Activated naive CD8-positive, alpha-beta T cell (primary cell): ENCODE results near the gene ETV7.
A peak's percentile ranks its signal among the peaks of the same experiment; 100 is the strongest.
"Not testable (repeated sequence)": the region's sequence is repeated elsewhere in the genome, so short reads cannot be mapped to it uniquely, and the experiment has no call there.

Experiments used
- H3K27ac Mint-ChIP-seq: one replicate; pipeline ENCODE4 v1.8.0; 2021; ENCODE audit warnings: mixed read lengths
- H3K27me3 Mint-ChIP-seq: one replicate; pipeline ENCODE4 v1.8.0; 2021; ENCODE audit warnings: mixed read lengths
- H3K36me3 Mint-ChIP-seq: one replicate; pipeline ENCODE4 v1.8.0; 2021; ENCODE audit warnings: mixed read lengths
- H3K4me1 Mint-ChIP-seq: one replicate; pipeline ENCODE4 v1.8.0; 2021; ENCODE audit warnings: low read depth, mixed read lengths
- H3K4me3 Mint-ChIP-seq: one replicate; pipeline ENCODE4 v1.8.0; 2021; ENCODE audit warnings: mild to moderate bottlenecking, mixed read lengths
- H3K9me3 Mint-ChIP-seq: one replicate; pipeline ENCODE4 v1.8.0; 2021; ENCODE audit warnings: low read depth, mixed read lengths

The ETV7 gene

DNA sequence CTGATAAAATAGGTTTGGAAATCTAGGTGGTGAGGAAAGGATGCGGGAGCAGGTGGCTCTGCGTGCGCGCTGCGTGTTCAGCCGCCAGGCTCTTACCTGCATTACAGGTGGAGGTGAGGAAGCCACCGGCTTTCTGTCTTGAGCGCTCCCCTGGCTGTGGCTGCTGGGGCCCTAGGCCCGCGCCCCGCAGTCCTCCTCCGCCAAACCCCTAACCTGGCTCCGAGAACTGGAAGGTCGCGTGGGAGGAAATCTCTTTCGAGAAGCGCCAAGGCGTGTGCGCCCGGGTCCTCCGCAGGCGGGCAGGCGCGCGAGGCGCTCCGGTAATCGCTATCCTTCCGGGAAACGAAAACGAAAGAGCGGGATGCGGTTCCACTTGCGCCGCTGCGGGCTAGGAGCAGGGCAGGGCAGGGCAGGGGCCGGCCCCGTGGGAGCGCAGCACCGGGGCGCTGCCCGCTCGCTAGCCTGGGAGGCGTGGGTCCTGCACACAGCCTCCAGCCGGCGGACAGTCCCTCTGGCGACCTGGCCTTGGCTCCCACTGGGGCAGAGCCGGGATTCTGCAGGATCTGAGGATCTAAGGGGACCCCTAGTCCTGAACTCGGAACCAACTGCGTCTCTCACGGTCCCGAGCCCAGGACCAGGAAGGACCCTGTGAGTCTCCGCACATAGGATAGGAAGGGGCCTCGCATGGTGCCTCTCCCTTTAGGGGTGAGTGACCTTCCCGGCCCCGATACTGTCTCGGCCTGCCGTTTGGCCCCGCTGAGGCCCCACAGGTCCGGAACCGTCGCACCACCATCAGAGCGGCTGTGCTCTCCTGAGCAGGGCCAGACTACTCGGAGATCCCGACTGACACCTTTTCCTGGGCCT is at the start of gene ETV7:
ETV7 (minus strand) TSS at position 230 of the 864 bp plus-strand sequence; CDS start at position 102, 128 bp downstream.
- no peaks in the 10 kb centered on the region for H3K36me3 Mint-ChIP-seq
- peak within 1 kb of the TSS; percentile 83 for H3K27ac Mint-ChIP-seq
- peaks cover 25% of the 10 kb centered on the region for H3K4me1 Mint-ChIP-seq
- H3K27me3 Mint-ChIP-seq, result peaks cover 14% of the 10 kb centered on the region
- peak within 1 kb of the TSS; percentile 87 for H3K4me3 Mint-ChIP-seq
- no peaks in the 10 kb centered on the region for H3K9me3 Mint-ChIP-seq

DNA sequence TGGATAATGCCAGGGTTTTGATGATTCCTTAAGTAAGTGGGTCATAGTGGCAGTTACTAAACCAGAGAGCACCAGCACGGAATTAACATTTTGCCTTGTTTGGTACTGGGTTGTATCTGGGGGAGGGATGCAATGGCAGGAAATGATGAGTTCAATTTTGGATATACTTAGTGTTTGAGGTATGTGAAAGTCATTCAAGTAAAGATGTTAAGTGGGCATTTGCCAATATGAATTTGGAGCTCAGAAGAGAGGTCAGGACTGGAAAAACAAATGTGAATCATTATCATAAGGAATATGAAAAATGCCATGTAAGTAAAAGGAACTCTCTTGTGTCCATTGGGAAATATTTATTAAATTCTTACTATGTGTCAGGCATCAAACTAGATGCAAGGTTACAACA is 49.0 kb upstream of the ETV7 start:
- H3K27me3 Mint-ChIP-seq, result no peaks in the 10 kb centered on the region
- peaks cover 9% of the 10 kb centered on the region for H3K4me1 Mint-ChIP-seq
- no peak overlapping the region for H3K27ac Mint-ChIP-seq
- H3K9me3 Mint-ChIP-seq, result no peaks in the 10 kb centered on the region
- no peak overlapping the region for H3K4me3 Mint-ChIP-seq
- no peaks in the 10 kb centered on the region for H3K36me3 Mint-ChIP-seq

DNA sequence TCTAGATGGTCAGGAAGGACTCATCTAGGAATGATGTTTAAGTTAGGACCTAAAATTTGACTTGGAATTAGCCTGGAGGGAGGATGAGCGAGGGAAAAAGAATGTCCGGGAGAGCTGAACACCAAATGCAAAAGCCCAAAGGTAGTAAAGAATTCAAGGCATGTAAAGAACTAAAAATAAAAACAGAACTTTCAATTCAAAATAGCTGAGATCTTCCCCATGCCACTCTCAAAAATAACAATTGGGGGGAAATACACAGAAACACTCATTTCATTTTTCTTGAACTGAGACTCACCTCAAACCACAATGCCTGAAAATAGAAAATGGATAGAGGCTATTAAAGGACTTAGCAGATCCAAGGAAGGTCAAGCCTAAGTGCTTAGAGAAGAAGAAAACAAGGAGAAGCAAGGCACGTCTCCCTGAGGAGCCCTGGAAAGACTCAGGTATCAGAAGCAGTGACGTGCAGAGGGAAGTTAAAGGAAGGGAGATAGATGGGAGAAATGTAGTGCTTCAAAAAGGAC is 44.7 kb upstream of the ETV7 start:
- Mint-ChIP-seq H3K36me3 (no peaks in the 10 kb centered on the region), H3K4me3 (no peak overlapping the region), H3K27ac (no peak overlapping the region), H3K27me3 (no peaks in the 10 kb centered on the region), H3K9me3 (no peaks in the 10 kb centered on the region), H3K4me1 (no peaks in the 10 kb centered on the region)

DNA sequence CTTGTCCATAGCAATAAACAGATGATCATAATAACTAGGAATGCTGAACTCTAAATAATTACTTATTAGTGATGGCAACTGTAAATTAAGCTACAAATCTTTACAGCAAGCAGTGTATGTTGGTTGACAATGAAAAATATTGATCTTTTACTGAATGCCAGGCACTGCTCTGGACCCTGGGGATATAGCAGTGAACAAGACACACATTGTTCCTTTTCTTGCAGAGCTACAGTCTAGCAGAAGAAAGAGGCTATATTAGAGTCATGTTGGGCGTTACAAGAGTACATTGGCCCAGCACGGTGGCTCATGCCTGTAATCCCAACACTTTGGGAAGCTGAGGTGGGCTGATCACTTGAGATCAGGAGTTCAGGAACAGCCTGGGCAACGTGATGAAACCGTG is 43.7 kb upstream of the ETV7 start:
- Mint-ChIP-seq H3K4me3 (no peak overlapping the region), H3K4me1 (no peaks in the 10 kb centered on the region), H3K27me3 (no peaks in the 10 kb centered on the region), H3K36me3 (no peaks in the 10 kb centered on the region), H3K27ac (no peak overlapping the region), H3K9me3 (no peaks in the 10 kb centered on the region)

DNA sequence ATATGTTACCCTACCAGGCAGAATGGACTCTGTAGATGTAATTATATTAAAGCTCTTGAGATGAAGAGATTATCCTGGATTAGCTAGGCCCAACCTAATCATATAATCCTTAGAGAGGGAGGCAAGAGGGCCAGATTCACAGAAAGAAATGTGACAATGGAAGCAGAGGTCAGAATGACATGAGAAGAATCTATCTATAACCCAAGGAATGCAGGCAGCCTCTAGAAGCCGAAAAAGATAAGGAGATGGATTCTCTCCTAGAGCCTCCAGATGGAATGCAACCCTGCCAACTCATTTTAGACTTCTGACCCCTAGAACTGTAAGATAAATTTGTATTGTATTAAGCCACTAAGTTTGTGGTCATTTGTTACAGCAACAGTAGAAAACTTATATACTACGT is 42.9 kb upstream of the ETV7 start:
- no peak overlapping the region for H3K27ac Mint-ChIP-seq
- H3K9me3 Mint-ChIP-seq, result no peaks in the 10 kb centered on the region
- no peaks in the 10 kb centered on the region for H3K4me1 Mint-ChIP-seq
- H3K27me3 Mint-ChIP-seq, result no peaks in the 10 kb centered on the region
- no peak overlapping the region for H3K4me3 Mint-ChIP-seq
- no peaks in the 10 kb centered on the region for H3K36me3 Mint-ChIP-seq

DNA sequence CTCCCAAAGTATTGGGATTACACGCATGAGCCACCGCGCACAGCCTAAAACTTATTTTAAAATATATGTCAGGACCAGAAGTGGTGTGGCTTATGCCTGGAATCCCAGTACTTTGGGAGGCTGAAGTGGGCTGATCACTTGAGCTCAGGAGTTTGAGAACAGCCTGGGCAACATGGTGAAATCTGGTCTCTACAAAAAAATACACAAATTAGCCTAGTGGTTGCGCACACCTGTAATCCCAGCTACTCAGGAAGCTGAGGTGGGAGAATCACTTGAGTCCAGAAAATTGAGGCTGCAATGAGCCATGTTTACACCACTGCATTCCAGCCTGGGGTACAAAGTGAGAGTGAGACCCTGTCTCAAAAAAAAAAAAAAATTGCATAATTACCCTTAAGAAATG is 41.4 kb upstream of the ETV7 start:
- no peaks in the 10 kb centered on the region for H3K36me3 Mint-ChIP-seq
- H3K27me3 Mint-ChIP-seq, result no peaks in the 10 kb centered on the region
- peaks cover 3% of the 10 kb centered on the region for H3K4me1 Mint-ChIP-seq
- no peaks in the 10 kb centered on the region for H3K9me3 Mint-ChIP-seq
- no peak overlapping the region for H3K4me3 Mint-ChIP-seq
- no peak overlapping the region for H3K27ac Mint-ChIP-seq

DNA sequence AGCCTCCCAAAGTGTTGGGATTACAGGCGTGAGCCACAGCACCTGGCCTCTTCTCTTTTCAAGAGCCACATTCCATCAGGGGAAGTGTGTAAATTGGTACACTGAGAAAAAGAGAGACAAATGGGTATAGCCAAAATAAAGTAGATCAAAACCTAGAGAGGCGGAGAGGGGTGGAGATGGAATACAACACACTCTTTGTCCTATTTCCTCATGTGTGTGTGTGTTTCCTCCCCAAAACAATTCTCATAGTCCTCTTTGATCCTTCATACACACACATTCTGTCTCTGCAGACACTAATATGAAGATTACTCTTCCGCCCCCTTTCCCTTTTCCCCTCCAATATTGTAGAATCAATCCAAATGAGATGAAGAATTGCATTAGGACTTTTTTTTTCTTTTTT is 39.2 kb upstream of the ETV7 start:
- H3K36me3 Mint-ChIP-seq, result no peaks in the 10 kb centered on the region
- H3K9me3 Mint-ChIP-seq, result no peaks in the 10 kb centered on the region
- no peak overlapping the region for H3K4me3 Mint-ChIP-seq
- no peaks in the 10 kb centered on the region for H3K27me3 Mint-ChIP-seq
- peaks cover 17% of the 10 kb centered on the region for H3K4me1 Mint-ChIP-seq
- H3K27ac Mint-ChIP-seq, result no peak overlapping the region

DNA sequence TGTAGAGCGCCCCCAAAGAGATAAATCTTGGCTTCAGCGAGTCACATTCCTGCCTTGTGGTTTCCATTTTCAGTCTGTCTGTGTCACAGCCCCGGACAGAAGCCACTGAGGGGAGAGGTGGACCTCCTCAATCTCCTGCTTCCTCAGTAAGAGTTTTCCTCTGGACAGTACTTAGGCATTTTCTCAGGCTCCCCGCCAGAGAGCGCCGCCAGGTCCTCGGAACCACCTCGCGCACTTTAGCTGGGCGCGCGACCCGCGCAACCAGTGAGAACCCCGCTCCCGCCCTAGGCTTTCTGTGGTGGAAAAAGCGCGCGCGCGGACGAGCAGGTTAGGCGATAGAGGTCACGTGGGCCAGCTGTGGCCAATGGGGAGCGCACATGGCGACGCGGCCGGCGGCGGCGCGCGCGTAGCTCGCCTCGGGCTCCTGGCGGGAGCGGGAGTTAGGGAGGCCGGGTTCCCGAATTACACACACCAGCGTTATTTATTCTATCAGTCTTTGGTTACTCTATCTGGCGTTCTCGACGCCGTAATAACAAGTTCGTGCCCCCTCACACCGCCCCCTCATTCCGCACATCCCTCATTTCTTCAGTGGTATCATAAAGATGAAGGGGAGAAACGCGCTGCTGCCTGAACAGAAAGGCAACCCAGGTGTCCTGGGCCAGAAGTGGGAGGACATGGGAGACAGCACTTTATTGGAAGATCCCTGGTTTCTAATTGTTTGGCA is 35.8 kb upstream of the ETV7 start:
- peak overlapping the region; percentile 91 for H3K4me3 Mint-ChIP-seq
- H3K36me3 Mint-ChIP-seq, result no peaks in the 10 kb centered on the region
- no peaks in the 10 kb centered on the region for H3K27me3 Mint-ChIP-seq
- peaks cover 17% of the 10 kb centered on the region for H3K4me1 Mint-ChIP-seq
- H3K27ac Mint-ChIP-seq, result peak overlapping the region; percentile 92
- no peaks in the 10 kb centered on the region for H3K9me3 Mint-ChIP-seq

DNA sequence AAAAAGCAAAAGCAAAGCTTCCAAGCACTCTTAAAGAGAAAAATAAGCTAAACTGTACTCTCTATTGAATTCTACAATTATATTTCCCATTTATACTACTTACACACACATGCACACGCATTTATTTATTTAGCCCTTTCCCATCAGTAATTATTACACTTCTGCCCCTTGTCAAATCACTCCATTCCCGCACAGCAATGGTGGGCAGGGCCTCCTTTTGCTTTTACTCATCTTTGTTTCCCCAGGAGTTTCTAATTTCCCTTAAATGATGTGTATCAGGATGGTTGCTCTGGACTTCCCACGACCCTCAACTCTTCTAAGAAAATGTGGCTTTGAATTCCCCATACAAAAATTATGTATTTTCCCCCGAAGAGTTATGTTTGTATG is 35.2 kb upstream of the ETV7 start:
- Mint-ChIP-seq H3K4me1 (peaks cover 17% of the 10 kb centered on the region), H3K36me3 (no peaks in the 10 kb centered on the region), H3K4me3 (peak overlapping the region; percentile 91), H3K27me3 (no peaks in the 10 kb centered on the region), H3K9me3 (no peaks in the 10 kb centered on the region), H3K27ac (peak overlapping the region; percentile 92)

DNA sequence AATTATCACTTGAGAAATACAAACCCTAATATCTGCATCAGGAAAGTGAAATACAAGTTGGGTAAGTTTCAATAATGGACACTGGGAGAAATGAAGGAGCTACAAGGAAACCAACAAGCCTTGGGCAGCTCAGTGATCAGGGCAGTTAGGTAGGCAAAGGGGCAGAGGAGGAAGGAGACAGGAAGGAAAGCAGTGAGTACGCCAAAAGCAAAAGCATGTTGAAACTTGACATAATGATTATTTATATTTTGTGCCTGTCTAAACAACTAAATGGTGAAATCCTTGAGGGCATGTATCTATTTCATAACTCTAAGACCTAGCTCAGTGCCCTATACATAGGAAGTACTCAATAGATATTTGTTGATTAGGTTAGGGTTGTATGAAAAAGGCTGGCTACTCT is 31.8 kb upstream of the ETV7 start:
- H3K27ac Mint-ChIP-seq, result no peak overlapping the region

DNA sequence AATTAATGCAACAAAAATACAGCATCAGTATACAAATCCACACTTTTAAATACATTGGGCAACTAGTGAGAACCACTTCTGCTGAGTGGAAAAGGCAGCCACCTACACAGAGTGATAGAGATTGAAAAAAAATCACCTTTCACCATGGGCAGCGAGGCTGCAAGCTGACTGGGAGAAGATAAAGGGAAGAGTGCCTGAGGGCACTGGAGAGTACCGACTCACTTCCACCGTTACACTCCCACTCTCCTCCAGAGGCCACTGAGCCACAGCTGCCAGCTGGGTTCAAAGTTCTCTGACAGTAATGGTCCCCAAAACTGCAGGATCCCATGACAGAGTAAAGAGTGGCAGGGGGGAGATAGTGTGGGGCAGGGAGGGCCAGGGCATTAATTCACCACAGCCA is 31.1 kb upstream of the ETV7 start:
- H3K4me3 Mint-ChIP-seq, result no peak overlapping the region
- no peaks in the 10 kb centered on the region for H3K36me3 Mint-ChIP-seq
- peaks cover 10% of the 10 kb centered on the region for H3K4me1 Mint-ChIP-seq
- H3K27ac Mint-ChIP-seq, result no peak overlapping the region
- H3K27me3 Mint-ChIP-seq, result no peaks in the 10 kb centered on the region
- no peaks in the 10 kb centered on the region for H3K9me3 Mint-ChIP-seq

More for the DNA sequence above, 31.8 kb upstream of the ETV7 start:
- no peaks in the 10 kb centered on the region for H3K36me3 Mint-ChIP-seq
- no peaks in the 10 kb centered on the region for H3K9me3 Mint-ChIP-seq
- H3K4me1 Mint-ChIP-seq, result peaks cover 14% of the 10 kb centered on the region
- no peaks in the 10 kb centered on the region for H3K27me3 Mint-ChIP-seq
- no peak overlapping the region for H3K4me3 Mint-ChIP-seq

DNA sequence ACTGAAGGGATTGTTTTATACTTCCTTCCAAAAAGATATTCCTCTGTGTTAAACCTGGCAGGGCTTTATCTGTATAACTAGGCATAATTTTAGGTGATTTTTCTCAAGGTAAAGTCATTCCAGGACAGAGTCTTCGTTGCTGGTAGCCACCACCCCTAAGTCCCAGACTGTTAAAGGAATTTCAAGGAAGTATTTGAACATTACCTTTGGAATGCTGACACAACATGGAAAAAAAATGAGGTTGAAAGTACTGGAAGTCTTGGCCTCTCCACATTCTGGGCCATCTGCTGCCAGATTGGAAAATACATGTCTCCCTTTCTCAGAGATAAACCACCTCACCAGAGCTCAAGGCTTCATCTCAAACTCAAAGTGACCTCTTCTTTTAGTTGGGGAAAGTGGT is 27.0 kb upstream of the ETV7 start:
- Mint-ChIP-seq H3K4me1 (no peaks in the 10 kb centered on the region), H3K9me3 (peaks cover 4% of the 10 kb centered on the region), H3K27ac (no peak overlapping the region), H3K36me3 (peaks cover 3% of the 10 kb centered on the region), H3K27me3 (no peaks in the 10 kb centered on the region), H3K4me3 (no peak overlapping the region)

DNA sequence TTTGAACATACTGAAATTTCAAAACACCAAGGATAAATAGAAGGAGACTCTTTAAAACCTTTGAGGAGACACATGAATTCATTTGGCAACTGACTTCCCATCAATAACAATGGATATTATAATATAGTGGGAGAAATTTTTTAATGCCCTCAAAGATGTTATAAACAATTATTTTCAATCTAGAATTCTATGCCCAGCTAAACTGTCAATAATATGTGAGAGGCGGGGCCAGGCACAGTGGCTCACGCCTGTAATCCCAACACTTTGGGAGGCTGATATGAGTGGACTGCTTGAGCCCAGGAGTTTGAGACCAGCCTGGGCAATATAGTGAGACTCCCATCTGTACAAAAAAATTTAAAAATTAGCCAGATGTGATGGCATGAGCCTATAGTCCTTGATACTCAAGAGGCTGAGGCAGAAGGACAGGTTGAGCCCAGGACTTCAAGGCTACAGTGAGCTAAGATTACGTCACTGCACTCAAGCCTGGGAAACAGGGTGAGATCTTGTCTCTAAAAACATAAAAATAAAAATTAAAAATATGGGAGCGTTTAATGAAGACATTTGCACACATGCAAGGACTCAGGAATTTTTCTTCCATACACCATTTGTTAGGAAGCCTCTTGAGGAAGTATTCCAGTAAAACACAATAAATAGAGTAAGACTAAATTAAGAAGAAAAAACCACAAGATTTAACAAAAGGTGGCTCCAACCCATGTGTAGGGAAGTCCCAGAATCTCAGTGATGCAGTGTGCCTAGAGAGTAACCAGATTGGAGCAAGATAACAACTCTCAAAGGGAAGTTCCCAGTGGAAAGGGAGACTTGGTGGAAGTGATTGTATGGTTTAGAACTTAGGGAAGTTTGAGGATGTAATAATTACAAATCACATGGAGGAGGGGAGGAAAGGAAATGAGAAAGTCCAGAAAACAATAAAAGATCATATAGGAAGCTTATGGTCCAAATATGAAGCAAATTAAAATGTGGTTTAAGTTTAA is 26.3 kb upstream of the ETV7 start:
- H3K9me3 Mint-ChIP-seq, result peaks cover 4% of the 10 kb centered on the region
- peaks cover 3% of the 10 kb centered on the region for H3K36me3 Mint-ChIP-seq
- H3K4me3 Mint-ChIP-seq, result no peak overlapping the region
- H3K27ac Mint-ChIP-seq, result no peak overlapping the region
- H3K4me1 Mint-ChIP-seq, result no peaks in the 10 kb centered on the region
- no peaks in the 10 kb centered on the region for H3K27me3 Mint-ChIP-seq

DNA sequence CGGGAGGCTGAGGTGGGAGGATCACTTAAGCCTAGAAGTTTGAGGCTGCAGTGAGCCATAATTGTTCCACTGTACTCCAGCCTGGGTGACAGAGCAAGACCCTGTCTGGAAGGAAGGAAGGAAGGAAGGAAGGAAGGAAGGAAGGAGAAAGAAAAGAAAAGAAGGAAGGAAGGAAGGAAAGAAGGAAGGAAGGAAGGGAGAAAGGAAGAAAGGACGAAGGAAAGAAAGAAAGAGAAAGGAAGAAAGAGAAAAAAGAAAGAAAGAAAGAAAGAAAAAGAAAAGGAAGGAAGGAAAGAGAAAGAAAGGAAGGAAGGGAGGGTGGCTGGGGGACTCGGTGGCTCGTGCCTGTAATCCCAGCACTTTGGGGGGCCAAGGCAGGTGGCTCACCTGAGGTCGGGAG is 22.2 kb upstream of the ETV7 start:
- H3K4me3 Mint-ChIP-seq, H3K36me3 Mint-ChIP-seq, H3K27me3 Mint-ChIP-seq, H3K27ac Mint-ChIP-seq, H3K4me1 Mint-ChIP-seq, H3K9me3 Mint-ChIP-seq: not testable (repeated sequence)
